GM23338 (cell line): ENCODE data around the gene AKR1C1.
"Not testable (repeated sequence)": the region's sequence is repeated elsewhere in the genome, so short reads cannot be mapped to it uniquely, and the experiment has no call there.

Experiments used
- EZH2 ChIP-seq: fragments of 200-600 bp; sonication (generic); IDR thresholded peaks from one replicate; pipeline ENCODE4 v1.8.0; 2017; ENCODE audit warnings: antibody characterized with exemption, mild to moderate bottlenecking, low read depth; ENCODE audit not compliant: unreplicated experiment
- JUNB ChIP-seq: IDR thresholded peaks from one replicate; pipeline ENCODE4 v1.6.1; 2016; ENCODE audit warnings: antibody characterized with exemption; ENCODE audit not compliant: unreplicated experiment
- ZNF114 ChIP-seq: fragments of 250-450 bp; sonication (Bioruptor Pico); IDR thresholded peaks from 2 replicates; pipeline ENCODE4 v1.5.0; 2020; ENCODE audit warnings: mild to moderate bottlenecking, moderate library complexity
- TF ChIP-seq, protein P1 (sequence below), 2 experiments: fragments of 200-600 bp in 1 of 2; sonication (generic) in 1 of 2; conservative IDR thresholded peaks; 2 replicates each; pipeline versions ENCODE4 v1.5.1 to v1.6.1; 2016 to 2017; ENCODE audit warnings: antibody characterized with exemption in 2 of 2, low read depth in 2 of 2, mild to moderate bottlenecking in 2 of 2, moderate library complexity in 1 of 2

DNA sequence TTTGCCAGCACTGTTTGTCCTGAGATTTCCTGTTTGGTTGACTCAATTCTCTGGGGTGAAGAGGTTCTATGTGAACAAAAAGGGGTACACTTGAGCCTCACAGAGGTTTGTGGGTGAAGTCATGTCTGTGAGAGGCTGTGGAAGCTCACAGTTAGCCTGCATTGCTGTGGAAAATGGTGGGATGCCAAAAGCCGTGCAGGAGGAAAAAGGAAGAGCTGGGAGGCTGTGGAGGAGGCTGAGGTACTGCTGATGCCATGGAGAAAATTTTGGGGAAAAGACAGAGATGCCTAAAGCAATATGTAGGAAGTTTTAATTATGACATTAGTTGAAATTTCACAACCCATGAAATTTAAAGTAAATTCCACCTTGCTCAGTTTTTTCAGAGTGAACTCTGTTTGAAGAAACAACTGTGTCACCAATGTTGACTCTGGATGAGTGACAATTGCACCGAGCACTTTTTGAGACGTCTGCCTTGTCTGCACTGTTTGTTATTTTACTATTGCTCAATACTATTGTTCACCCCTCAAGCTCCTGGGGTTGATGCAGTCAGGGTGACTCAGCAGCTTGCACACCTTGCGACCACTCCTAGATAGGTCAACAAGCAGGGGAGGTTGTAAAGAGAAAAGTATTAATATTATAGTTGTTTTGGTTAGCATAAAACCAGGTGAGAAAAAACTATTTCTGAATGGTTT, 45.8 kb downstream of the AKR1C1 start:
- TF ChIP-seq, protein P1, sequence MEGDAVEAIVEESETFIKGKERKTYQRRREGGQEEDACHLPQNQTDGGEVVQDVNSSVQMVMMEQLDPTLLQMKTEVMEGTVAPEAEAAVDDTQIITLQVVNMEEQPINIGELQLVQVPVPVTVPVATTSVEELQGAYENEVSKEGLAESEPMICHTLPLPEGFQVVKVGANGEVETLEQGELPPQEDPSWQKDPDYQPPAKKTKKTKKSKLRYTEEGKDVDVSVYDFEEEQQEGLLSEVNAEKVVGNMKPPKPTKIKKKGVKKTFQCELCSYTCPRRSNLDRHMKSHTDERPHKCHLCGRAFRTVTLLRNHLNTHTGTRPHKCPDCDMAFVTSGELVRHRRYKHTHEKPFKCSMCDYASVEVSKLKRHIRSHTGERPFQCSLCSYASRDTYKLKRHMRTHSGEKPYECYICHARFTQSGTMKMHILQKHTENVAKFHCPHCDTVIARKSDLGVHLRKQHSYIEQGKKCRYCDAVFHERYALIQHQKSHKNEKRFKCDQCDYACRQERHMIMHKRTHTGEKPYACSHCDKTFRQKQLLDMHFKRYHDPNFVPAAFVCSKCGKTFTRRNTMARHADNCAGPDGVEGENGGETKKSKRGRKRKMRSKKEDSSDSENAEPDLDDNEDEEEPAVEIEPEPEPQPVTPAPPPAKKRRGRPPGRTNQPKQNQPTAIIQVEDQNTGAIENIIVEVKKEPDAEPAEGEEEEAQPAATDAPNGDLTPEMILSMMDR (conservative IDR thresholded peaks at IDR 0.05; ENCODE audit: low read depth in 2 of 2), result not testable (repeated sequence)
- not testable (repeated sequence) for TF ChIP-seq ZNF114, EZH2, JUNB
